ENCODE results near the gene ALKBH7.

GRCh38 chr19:6414793-6415590 lies 42.4 kb downstream of the ALKBH7 start:
- TF ChIP-seq, protein P1, sequence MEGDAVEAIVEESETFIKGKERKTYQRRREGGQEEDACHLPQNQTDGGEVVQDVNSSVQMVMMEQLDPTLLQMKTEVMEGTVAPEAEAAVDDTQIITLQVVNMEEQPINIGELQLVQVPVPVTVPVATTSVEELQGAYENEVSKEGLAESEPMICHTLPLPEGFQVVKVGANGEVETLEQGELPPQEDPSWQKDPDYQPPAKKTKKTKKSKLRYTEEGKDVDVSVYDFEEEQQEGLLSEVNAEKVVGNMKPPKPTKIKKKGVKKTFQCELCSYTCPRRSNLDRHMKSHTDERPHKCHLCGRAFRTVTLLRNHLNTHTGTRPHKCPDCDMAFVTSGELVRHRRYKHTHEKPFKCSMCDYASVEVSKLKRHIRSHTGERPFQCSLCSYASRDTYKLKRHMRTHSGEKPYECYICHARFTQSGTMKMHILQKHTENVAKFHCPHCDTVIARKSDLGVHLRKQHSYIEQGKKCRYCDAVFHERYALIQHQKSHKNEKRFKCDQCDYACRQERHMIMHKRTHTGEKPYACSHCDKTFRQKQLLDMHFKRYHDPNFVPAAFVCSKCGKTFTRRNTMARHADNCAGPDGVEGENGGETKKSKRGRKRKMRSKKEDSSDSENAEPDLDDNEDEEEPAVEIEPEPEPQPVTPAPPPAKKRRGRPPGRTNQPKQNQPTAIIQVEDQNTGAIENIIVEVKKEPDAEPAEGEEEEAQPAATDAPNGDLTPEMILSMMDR (IDR thresholded peaks at IDR 0.05; ENCODE audit: low read depth, low read length, missing input control), result no peak
- TF ChIP-seq ATF3 (IDR thresholded peaks at IDR 0.05), result no peak
- no peak for TF ChIP-seq RXRA (IDR thresholded peaks at IDR 0.05)
- no peak for TF ChIP-seq NR2F2 (IDR thresholded peaks at IDR 0.05)
- no peak for TF ChIP-seq JUND (IDR thresholded peaks at IDR 0.05)
- TF ChIP-seq SP1 (IDR thresholded peaks at IDR 0.05), result no peak
- no peak for TF ChIP-seq RAD21 (IDR thresholded peaks at IDR 0.05)
- TF ChIP-seq, protein P2, sequence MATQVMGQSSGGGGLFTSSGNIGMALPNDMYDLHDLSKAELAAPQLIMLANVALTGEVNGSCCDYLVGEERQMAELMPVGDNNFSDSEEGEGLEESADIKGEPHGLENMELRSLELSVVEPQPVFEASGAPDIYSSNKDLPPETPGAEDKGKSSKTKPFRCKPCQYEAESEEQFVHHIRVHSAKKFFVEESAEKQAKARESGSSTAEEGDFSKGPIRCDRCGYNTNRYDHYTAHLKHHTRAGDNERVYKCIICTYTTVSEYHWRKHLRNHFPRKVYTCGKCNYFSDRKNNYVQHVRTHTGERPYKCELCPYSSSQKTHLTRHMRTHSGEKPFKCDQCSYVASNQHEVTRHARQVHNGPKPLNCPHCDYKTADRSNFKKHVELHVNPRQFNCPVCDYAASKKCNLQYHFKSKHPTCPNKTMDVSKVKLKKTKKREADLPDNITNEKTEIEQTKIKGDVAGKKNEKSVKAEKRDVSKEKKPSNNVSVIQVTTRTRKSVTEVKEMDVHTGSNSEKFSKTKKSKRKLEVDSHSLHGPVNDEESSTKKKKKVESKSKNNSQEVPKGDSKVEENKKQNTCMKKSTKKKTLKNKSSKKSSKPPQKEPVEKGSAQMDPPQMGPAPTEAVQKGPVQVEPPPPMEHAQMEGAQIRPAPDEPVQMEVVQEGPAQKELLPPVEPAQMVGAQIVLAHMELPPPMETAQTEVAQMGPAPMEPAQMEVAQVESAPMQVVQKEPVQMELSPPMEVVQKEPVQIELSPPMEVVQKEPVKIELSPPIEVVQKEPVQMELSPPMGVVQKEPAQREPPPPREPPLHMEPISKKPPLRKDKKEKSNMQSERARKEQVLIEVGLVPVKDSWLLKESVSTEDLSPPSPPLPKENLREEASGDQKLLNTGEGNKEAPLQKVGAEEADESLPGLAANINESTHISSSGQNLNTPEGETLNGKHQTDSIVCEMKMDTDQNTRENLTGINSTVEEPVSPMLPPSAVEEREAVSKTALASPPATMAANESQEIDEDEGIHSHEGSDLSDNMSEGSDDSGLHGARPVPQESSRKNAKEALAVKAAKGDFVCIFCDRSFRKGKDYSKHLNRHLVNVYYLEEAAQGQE (IDR thresholded peaks at IDR 0.05), result no peak
